Stimulated activated CD4-positive, alpha-beta T cell treated with anti-CD3 and anti-CD28 coated beads, Interleukin-2, amount 100 ng/mL, for 4 hours (primary cell): ENCODE data around the gene MRPL23.

ENCODE experiments used
- DNase-seq: peaks from one replicate; pipeline ENCODE4 v3.0.0-alpha.2; 2020; ENCODE audit warnings: low read depth

The MRPL23 gene

GRCh38 chr11:1953489-1954266, 6.5 kb downstream of the MRPL23 start:
- no peak for DNase-seq

DNA sequence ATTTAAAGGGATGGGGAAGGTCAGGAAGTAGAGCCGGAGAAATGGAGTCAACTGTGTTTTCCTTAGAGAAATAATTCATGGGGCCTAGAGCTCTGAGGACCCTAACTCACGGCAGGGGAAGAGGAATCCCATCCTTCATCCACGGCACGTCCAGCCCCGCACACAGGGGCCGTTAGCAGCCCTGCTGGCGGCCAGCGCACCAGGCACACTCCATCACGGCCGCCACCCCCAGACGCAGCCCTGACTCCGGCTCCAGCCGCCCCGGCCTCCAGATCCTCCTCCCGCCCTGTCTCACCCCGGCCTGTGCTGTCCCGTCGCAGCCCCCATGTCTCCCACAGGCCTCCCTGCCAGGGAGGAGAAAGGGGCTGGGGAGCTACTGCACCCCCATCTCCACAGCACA, 11.2 kb downstream of the MRPL23 start:
- no peak for DNase-seq

DNA sequence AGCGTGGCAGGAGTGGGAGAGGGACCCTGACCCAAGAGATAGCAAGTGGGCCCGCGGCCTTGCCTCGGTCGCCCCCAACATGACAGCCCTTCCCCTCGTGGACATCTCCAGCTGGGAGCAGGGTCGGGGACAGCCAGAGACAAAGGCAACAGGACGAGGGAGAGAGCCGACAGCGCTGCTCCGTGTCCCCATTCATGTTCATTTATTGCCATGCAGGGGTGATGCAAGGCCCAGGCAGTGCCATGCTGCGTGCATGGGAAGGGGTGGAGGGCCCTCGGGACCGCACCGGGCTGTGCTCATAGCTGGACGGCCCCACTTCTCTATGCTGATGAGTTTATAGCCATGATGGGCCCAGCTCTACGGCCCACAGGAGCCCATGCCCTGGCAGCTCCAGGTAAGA, 12.7 kb downstream of the MRPL23 start:
- no peak for DNase-seq

GRCh38 chr11:1963864-1964263, 16.7 kb downstream of the MRPL23 start:
- no peak for DNase-seq

GRCh38 chr11:1964348-1964747, 17.2 kb downstream of the MRPL23 start:
- no peak for DNase-seq

DNA sequence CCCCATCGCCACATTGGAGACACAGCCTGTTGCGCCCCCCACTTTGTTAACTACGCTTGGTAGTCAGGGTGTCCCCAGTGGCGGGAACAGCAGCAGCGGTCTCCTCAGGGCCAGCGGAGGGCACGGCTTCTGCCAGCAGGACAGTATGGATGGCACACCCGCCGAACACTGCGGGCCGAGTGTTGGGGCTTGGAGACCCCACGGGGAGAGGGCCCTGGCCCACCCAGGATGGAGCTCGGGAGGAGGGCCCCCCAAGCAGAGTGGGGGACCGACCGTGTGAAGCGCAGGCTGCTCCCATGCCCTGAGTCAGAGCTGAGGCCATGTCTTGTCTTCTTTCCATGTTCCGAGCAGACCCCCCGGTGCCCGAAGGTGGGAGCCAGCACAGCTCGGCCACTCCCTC, 17.8 kb downstream of the MRPL23 start:
- no peak for DNase-seq

GRCh38 chr11:1966531-1966930, 19.4 kb downstream of the MRPL23 start:
- no peak for DNase-seq

- no peak for DNase-seq
Measured at GRCh38 chr11:1967641-1968225, 20.6 kb downstream of the MRPL23 start.

DNA sequence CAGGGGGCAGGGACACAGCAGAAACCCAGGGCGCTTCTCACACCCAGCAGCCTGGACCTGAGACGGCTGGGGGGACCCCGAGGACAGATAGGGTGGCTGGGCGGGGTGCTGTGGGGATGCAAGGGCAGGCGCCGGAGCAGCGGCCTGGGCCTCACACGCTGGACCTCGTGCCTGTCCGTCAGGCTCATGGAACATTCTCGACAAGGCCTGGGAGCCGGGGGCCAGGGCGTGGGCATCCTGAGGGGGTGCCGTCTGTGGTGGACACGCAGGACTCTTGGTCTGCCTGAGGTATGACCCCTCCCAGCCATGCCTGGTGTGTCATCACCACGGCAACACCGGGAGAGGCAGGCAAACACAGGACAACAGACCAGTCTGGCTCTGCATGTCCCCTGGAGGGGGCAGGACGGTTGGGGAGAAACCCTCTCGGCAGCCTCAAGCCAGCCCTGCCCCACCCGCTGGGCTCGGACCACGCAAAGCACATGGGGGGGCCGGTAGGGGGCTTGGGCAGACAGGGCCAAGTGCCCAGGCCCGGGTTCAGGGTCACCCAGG, 21.4 kb downstream of the MRPL23 start:
- DNase-seq = no peak

DNA sequence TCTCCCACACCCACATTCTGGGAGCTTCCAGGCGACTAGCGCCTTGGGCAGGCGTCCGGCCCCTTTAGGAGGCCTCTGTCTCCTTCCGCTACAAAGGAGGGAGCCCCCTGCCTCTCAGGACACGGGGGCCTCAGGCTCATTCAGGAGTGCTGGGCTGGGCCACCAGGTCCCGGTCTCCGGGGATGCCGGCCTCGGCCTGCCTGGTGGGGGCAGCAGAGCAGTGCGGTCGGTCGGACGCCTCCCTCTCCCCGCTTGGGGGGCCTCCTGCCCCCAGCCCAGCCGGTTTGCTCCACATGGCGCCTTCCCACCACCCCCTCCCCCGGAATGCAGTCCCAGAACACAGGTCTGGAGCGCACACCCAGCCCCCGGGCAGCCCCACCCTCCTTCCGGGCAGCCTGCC, 21.9 kb downstream of the MRPL23 start:
- no peak for DNase-seq

DNA sequence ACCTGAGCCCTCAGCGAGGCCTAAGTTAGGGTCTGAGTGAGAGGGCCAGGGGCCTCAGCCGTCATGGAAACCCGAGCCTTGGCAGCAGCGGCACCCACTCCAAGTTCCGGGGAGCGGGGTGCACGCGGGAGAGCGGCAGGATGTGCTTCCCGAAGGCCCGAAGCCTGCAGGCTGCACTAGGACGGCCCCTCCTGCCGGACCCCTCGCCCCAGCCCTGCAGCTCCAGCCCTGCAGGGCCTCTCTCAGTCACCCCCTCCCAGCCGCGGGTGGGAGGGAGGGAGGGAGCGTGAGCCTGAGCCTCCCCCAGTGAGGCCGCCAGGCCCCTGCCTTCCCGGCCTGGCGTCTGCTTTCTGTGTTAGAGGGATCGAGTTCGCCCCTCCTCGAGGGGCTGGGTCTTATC, 22.6 kb downstream of the MRPL23 start:
- no peak for DNase-seq

DNA sequence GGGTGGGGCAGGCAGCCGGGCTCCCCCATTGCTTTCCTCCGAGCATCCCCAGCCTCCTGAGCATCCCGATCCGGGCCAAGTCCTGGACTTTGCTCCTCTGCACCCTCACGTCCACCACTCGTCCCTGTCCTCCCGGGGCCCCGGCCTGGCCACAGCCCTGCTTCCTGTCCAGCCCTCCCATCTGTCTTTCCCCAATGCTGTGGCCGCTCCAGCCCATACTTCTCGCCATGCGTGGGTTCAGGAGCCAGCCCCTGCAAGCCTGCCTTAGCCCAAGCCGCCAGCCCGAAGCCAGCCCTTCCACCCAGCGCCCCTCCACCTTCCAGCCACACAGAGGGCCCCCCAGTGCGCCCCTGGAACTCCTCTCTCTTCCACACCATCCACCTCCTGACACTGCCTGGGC, 23.8 kb downstream of the MRPL23 start:
- DNase-seq = no peak

- DNase-seq = no peak
Measured at GRCh38 chr11:1975185-1975584, 28.1 kb downstream of the MRPL23 start.

DNA sequence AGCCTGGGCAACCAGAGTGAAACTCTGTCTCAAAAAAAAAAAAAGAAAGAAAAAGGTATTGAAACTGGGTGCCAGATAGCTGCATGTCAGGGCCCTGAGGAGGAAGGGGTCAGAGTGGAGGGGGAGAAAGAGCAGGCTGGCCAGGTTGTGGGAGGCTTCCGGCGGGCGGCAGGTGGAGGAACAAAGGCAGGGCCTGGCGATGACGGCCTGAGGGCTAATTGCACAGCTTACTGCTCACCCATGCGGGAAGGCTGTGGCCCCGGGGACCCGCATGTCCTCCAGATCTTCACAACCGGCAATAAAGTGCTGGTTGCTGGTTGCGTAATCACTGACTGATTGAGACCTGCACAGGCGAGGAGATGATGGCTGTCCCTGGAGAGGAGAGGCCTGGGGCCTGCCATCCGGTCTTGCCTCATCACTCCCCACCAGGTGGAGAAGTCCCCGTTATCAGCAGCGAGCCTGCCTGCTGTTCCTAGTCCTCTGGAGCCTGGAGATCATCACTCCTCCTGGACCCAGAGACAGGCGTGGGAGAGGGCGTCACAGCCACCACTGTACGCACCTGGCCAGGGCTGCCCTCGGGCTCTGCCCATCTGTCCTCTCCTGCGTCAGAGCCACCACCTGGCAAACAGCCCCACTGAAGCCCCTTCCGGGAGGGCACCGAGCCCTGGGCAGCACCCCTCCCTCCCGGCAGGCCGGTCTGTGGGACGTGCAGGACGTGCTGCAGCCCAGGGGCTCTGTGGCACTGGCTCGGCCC, 31.8 kb downstream of the MRPL23 start:
- no peak for DNase-seq

DNA sequence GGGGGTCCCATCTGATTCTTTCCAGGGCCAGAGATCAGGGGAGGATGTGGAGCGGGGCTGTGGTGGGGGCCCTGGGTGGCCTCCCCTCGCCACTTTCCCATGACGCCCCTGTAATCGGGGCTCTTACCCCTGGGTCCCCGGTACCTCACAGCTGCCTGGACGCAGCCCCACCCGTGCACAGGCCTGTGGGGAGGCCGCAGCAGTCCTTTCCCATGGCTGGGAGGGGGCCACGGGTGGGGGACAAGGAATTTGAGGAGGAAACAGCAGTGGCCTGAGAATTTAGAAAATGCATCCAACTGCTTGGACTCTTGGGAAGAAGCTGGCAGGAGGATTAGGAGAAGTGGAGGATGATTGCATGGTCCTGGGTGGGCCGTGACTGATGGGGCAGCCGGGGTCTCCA, 32.5 kb downstream of the MRPL23 start:
- DNase-seq = no peak

DNA sequence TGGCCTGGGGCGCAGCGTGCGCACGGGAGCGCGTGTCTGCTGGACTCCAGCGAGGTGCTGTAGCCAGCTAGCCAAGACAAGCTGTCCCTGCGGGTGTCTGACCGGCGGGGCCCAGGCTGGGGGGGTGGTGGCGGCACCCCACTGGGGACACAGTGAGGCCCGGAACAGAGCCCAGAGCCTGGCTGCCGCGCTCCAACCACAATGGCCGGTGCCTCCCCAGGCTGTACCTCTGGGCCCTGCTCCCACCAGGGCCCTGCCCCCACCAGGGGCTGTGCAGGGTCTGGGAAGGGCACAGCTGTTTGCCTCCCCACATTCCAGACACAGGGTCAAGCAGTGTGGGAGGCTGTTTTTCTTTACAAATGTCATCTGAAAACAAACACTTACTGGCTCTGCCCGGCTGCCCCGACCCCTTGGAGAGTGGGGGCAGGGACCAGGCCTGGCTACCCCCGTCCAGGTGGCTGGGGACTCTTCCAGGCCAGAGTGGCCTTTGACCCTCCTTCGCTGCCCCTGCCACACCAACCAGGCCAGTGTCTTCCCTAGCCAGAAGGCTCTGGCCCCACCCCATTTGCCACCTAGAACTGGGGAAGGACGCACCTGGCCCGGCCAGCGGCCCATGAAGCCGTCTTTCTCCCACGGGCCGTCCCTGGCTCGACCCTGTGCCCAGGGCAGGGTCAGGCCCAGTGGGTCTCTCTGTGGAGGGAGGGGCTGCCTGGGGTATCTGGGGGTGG, 35.9 kb downstream of the MRPL23 start:
- DNase-seq = no peak

- no peak for DNase-seq
Measured at GRCh38 chr11:1983601-1983961, 36.4 kb downstream of the MRPL23 start.

GRCh38 chr11:1987024-1987423, 39.9 kb downstream of the MRPL23 start:
- no peak for DNase-seq

- DNase-seq = no peak
Measured at GRCh38 chr11:1988174-1988573, 41.0 kb downstream of the MRPL23 start.

- no peak for DNase-seq
Measured at GRCh38 chr11:1988667-1989317, 41.7 kb downstream of the MRPL23 start.

DNA sequence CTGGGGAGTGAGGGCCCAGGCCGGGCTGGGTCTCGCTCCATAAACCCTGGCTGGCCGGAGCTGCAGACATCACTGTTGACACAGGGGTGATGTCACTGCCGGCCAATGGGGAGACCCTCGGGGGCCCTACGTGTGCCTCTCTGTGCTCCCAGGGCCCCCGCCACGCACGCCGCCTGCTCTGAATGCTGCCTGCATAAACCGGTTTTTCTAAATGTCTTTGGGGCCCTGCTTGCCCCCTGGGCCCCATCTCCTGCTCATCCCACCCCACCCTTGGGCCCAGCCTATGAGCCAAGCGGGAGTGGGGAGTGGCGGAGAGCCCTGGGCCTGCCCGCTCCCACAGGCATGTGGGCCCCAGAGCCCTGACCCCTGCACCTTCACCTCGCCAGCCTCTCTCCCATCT, 42.8 kb downstream of the MRPL23 start:
- no peak for DNase-seq
